ENCODE data around the gene MYZAP.
"Not testable (repeated sequence)": the region's sequence is repeated elsewhere in the genome, so short reads cannot be mapped to it uniquely, and the experiment has no call there.

MYZAP gene

GRCh38 chr15:57594479-57594878 is 2.8 kb downstream of the MYZAP start:
- no peak for DNase-seq (ENCODE audit: low read depth in 2 of 2)

GRCh38 chr15:57595011-57595866 is 3.5 kb downstream of the MYZAP start:
- DNase-seq (ENCODE audit: low read depth in 2 of 2), result no peak

- no peak for DNase-seq (ENCODE audit: low read depth in 2 of 2)
Measured at GRCh38 chr15:57596301-57596855, 4.7 kb downstream of the MYZAP start.

DNA sequence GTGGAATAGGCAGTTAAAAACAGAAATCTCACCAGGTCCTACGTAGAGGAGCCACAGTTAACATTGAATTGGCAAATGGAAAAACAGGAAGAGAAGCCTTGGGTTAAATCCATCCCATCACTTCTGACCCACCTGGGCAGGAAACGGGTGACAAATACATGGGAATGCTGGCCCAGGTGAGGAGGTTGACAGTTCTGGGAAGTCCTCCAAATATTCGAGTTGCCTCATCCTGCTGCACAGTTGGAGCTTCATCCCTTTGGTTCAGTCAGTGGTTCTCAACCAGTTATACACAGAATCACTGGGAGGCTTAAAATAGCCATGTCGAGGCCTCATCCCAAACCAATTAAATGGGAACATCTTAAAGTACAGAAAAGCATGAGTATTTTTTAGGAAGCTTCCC is 5.3 kb downstream of the MYZAP start:
- no peak for DNase-seq (ENCODE audit: low read depth in 2 of 2)

GRCh38 chr15:57597431-57597830 is 5.7 kb downstream of the MYZAP start:
- DNase-seq (ENCODE audit: low read depth in 2 of 2), result no peak

GRCh38 chr15:57598346-57598745 is 6.6 kb downstream of the MYZAP start:
- DNase-seq (ENCODE audit: low read depth in 2 of 2), result no peak

DNA sequence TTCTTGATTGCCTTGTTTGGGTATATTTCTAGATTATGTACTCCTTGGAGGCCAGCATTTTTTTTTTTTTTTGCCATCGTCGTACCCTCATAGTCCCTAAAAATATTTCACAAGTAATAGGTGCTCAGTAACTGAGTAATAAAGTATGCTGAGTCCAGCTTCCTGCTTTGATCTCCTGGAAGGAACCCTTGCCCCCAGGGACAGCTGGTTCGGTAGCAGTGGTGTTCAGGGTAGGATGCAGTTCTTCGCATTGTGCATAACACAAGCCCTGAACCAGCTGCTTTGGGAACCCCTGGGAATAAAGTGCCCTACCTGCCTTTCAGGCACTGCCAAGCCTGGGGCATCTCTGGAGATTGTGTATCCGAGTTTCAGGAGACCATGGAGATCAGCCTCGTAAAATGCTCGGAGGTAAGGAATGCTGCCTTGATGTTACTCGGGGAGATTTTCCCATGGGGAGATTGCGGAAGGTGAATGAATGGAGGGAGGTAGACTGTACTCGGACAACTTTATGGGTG is 7.6 kb downstream of the MYZAP start:
- no peak for DNase-seq (ENCODE audit: low read depth in 2 of 2)

DNA sequence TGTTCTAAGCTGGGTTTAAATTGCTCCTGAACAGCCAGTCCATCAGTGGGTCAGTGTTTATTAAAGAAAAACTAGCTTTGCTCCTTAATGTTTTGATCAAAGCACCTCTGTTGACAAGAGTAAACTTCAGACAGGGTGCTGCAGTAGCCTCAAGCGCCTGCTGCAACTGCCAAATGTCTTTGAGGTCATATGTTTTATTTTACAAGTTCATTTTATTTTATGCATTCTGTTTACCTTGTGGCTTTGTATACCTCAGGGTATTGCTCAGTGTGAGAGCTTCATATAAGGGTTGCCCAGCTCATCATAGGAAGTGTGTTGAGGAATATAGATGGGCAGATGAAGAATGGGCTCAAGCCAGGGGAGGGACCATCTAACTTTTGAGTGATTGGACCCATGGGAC is 8.5 kb downstream of the MYZAP start:
- DNase-seq (ENCODE audit: low read depth in 2 of 2), result no peak

GRCh38 chr15:57604507-57604906 is 12.8 kb downstream of the MYZAP start:
- DNase-seq (ENCODE audit: low read depth in 2 of 2), result no peak

- no peak for DNase-seq (ENCODE audit: low read depth in 2 of 2)
Measured at GRCh38 chr15:57605491-57605890, 13.8 kb downstream of the MYZAP start.

- no peak for DNase-seq (ENCODE audit: low read depth in 2 of 2)
Measured at GRCh38 chr15:57606048-57606447, 14.3 kb downstream of the MYZAP start.

GRCh38 chr15:57606816-57607215 is 15.1 kb downstream of the MYZAP start:
- no peak for DNase-seq (ENCODE audit: low read depth in 2 of 2)

DNA sequence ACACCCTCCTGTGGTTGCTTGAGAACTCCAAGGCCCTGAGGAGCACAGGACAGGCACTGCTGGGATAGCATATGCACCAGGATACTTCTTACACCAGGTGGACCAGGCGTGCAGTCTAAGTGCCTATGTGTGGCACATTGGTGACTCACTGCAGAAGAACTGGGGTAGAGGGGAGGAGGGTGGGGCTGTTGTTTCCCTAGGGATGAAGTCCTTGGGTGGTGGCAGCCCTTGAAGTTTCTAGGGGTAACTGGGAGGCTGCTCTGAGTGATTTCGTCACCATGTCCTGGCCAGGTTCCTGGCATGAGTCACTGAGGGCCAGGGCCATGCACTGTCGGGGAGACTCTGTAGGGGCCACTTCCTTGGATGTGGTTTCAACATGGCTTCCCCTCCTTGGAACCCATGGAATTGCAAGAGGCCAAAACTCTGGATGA is 15.9 kb downstream of the MYZAP start:
- DNase-seq (ENCODE audit: low read depth in 2 of 2), result no peak

DNA sequence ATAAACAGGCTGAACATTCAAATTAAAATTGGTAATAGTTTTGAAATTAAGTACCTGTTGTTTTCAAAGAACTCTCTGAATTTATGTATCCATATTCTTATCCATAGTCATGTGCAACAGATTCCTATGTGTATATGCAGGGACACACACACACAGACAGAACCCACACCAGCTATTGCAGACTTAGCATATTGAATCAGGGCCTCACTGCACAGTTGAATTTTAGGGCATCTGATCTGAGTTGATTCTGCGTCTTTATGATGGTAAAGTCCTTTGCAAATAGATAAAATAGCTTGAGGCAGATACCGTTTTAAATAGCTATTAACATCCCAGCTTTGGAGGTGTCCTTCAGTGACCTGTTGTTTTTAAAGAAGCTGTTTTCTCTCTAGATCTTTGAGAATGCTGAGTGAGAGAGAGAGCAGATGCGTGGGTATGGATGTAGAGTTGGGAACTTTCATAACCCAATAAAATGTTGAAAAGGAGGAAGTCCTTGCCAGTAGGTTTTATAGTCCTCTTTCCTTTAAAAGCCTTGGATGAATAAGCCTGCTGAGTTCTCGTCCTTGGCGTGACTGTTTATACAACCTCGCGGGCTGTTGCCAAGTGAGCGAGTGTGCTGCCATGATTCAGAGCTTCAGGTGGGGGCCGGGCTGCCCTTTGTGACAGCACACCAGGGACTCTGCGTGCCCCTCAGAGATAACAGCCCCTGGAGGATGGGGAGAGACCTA is 18.3 kb downstream of the MYZAP start:
- DNase-seq (ENCODE audit: low read depth in 2 of 2), result no peak

DNA sequence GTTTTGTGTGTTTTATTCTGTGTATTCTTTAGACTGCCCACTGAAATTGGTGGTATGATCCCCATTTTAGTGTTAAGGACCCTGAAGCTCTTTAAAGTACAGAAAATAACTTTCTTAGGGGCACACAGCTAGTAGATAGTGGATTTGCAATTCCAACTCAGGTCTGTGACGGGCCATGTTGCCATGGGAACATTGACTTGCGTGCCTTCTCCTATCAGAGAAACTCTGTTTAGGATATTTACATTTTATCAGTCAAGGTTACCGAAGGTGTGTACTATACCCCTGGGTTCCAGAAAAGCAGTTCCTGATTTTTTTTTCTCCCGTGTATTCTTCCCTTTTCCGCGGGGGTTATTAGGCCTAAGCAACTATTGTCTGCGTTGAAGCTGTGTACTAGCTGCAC is 19.4 kb downstream of the MYZAP start:
- no peak for DNase-seq (ENCODE audit: low read depth in 2 of 2)

DNA sequence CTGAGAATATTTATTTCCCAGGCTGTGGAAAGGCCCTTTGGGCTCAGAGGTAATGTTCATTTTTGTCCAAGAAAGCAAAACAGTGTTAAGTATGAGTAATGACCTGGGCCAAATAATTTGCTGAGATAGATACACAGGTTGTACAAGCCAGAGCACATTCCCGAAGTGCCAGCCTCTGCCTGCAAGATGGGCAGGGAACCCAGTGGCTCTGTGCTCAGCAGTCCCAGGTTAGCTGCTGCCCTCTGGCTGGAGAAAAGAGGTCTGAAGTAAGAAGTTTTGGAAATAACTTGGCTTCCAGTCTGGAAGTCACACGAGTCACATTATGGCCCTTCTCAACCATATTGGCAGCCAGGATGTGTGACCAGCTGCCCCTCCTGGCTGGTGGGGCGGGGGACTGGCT is 20.2 kb downstream of the MYZAP start:
- DNase-seq (ENCODE audit: low read depth in 2 of 2), result no peak

DNA sequence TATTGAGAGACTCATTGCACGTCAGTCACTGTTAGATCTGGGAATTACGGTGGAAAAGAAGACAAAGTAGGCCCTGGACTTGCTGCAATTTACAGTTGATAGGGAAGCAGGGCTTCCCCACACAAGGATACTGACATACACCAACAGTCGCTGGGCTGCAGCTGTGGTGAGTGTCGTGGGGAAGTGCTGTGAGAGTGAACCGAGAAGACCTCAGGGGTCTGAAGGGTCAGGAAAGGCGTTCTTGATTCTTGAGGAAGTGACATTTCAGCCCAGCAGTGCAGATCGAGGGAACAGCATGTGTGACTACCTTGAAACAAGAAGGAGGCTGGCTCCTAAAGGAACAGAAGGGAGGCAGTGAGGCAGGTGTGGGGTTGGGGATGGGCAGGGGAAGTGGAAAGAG is 22.5 kb downstream of the MYZAP start:
- DNase-seq (ENCODE audit: low read depth in 2 of 2), result no peak

- not testable (repeated sequence) for DNase-seq (ENCODE audit: low read depth in 2 of 2)
Measured at GRCh38 chr15:57615951-57616496, 24.3 kb downstream of the MYZAP start.

DNA sequence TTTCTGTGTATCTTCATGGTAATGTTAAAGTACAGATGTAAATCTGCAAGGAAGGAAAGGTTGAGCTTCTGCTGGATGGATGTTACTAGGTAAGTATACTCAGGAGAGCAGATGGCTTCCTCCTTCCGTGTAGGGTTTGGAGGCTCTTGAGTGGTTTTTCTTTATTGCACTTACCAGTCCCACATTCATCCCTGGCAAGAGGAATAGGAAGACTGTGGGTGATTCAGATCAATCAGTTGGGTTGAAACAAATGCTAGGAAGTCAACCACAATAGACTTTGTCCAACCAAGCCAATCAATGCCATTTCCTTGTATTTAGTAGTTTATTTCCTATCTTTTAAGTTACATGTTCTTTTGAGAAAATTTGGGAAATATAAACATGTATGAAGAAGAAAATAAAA is 26.6 kb downstream of the MYZAP start:
- DNase-seq (ENCODE audit: low read depth in 2 of 2), result no peak

- no peak for DNase-seq (ENCODE audit: low read depth in 2 of 2)
Measured at GRCh38 chr15:57619746-57620145, 28.0 kb downstream of the MYZAP start.

DNA sequence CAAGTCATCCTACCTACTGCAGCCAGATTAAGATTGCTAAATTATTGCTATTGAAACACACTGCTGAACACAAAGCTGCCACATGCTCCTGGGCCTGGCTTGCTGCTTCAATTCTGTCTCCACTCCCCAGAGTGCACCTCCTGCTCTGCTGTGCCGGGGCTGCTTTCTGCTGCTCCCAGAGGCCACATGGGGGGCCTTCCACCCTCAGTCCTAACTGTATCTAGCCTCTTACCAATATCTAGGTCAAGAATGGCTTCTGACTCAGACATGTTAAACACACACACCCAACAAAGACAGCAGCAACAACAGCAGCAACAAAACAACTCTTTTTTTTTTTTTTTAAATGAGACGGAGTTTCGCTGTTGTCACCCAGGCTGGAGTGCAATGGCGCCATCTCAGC is 33.0 kb downstream of the MYZAP start:
- DNase-seq (ENCODE audit: low read depth in 2 of 2), result no peak

GRCh38 chr15:57625703-57626448 is 34.2 kb downstream of the MYZAP start:
- no peak for DNase-seq (ENCODE audit: low read depth in 2 of 2)
